Inferior parietal cortex (tissue), 1 donor: ENCODE measurements around the gene HAUS7.

Source experiments
- DNase-seq: peaks from one replicate; pipeline ENCODE4 v3.0.0-alpha.2; 2016; ENCODE audit errors: extremely low spot score

Gene HAUS7

GRCh38 chrX:153439977-153440376 is 30.4 kb downstream of the HAUS7 start:
- DNase-seq, result no peak

GRCh38 chrX:153438532-153438931 is 31.8 kb downstream of the HAUS7 start:
- no peak for DNase-seq

GRCh38 chrX:153435845-153436244 is 34.5 kb downstream of the HAUS7 start:
- no peak for DNase-seq

- DNase-seq, result no peak
Observed at GRCh38 chrX:153434801-153435200, 35.6 kb downstream of the HAUS7 start.

GRCh38 chrX:153433781-153434285 is 36.5 kb downstream of the HAUS7 start:
- DNase-seq, result no peak

- no peak for DNase-seq
Observed at GRCh38 chrX:153433161-153433680, 37.2 kb downstream of the HAUS7 start.

GRCh38 chrX:153430796-153431195 is 39.6 kb downstream of the HAUS7 start:
- no peak for DNase-seq

- no peak for DNase-seq
Observed at GRCh38 chrX:153426204-153426603, 44.2 kb downstream of the HAUS7 start.

GRCh38 chrX:153423652-153424051 is 46.7 kb downstream of the HAUS7 start:
- no peak for DNase-seq

GRCh38 chrX:153421856-153422255 is 48.5 kb downstream of the HAUS7 start:
- no peak for DNase-seq

GRCh38 chrX:153420851-153421599 is 49.4 kb downstream of the HAUS7 start:
- no peak for DNase-seq

- DNase-seq, result no peak
Observed at GRCh38 chrX:153417637-153418036, 52.7 kb downstream of the HAUS7 start.

- no peak for DNase-seq
Observed at GRCh38 chrX:153416781-153417450, 53.5 kb downstream of the HAUS7 start.

- no peak for DNase-seq
Observed at GRCh38 chrX:153414856-153415510, 55.4 kb downstream of the HAUS7 start.

- no peak for DNase-seq
Observed at GRCh38 chrX:153413731-153414130, 56.6 kb downstream of the HAUS7 start.

GRCh38 chrX:153412746-153413720 is 57.3 kb downstream of the HAUS7 start:
- no peak for DNase-seq

GRCh38 chrX:153411988-153412574 is 58.3 kb downstream of the HAUS7 start:
- no peak for DNase-seq

GRCh38 chrX:153411255-153411987 is 59.0 kb downstream of the HAUS7 start, which contains the start of gene ZFP92:
TSS of gene ZFP92 (plus strand) at chrX:153411472. CDS start at chrX:153418323, 6,851 bp downstream.
- DNase-seq, result peak; percentile 6

GRCh38 chrX:153410888-153411254 is 59.5 kb downstream of the HAUS7 start:
- no peak for DNase-seq

- DNase-seq, result no peak
Observed at GRCh38 chrX:153410373-153410772, 60.0 kb downstream of the HAUS7 start.
